K562 (cell line): ENCODE results near the gene ATP5F1D. TPM values are rescaled to one million over a fixed set of nuclear protein-coding genes. Genes with fewer than 3 reads are reported as not detected.

ENCODE experiments used
- ATAC-seq: fragments of 200-7000 bp; cut with Tn5 transposase; 3 replicates; pipeline ENCODE4 v1.9.1; 2020; ENCODE audit warnings: moderate library complexity
- BruUV-seq: library from RNA; stranded (reverse); fragments of 400-500 nt; replicated peaks from 2 replicates; lab custom pipeline; 2021; lab: Mats Ljungman, UMichigan
- CTCF ChIA-PET: fragments of 300-600 bp; formaldehyde crosslinking; extraction: SDS; loops from one replicate; lab custom pipeline; 2021; ENCODE audit warnings: low intra/inter-chr PET ratio; lab: Yijun Ruan, JAX
- POLR2A ChIA-PET: fragments of 300-600, 350-650 bp; sonication (Branson Sonifier 250); formaldehyde crosslinking; extraction: SDS; loops from one replicate; lab custom pipeline; 2021; ENCODE audit warnings: antibody characterized with exemption, inconsistent platforms; lab: Yijun Ruan, JAX
- DNase-seq, 4 experiments: peaks; one replicate each; pipeline versions ENCODE4 v3.0.0 to v3.0.0-alpha.2; 2011 to 2018; ENCODE audit warnings: low spot score in 3 of 4, mixed read lengths in 3 of 4; ENCODE audit errors: extremely low read depth in 1 of 4
- FAIRE-seq: peaks from 2 replicates; lab custom pipeline; 2011; peaks lifted over from hg19 to GRCh38; lab: Jason Lieb, UNC
- H2AFZ ChIP-seq: 2 replicates; pipeline ENCODE4 v1.6.0; 2011; ENCODE audit warnings: low read depth, low read length, control low read depth, inconsistent platforms
- H3K27ac ChIP-seq: fragments of 200-600 bp; 3 replicates; pipeline ENCODE4 v1.8.0; 2011; ENCODE audit warnings: low read depth, mild to moderate bottlenecking, control low read depth, inconsistent platforms, low read length, moderate library complexity, mixed read lengths; ENCODE audit errors: extremely low read depth
- H3K27me3 ChIP-seq, 2 experiments: fragments of 300-600 bp in 1 of 2; 2 replicates in 1 of 2; 3 replicates in 1 of 2; pipeline versions ENCODE4 v1.6.0 to v1.8.0; 2011; ENCODE audit warnings: inconsistent platforms in 2 of 2, low read length in 2 of 2, mild to moderate bottlenecking in 1 of 2, mixed read lengths in 1 of 2, moderate library complexity in 1 of 2; ENCODE audit not compliant: control insufficient read depth in 2 of 2, insufficient read depth in 2 of 2
- H3K36me3 ChIP-seq: fragments of 300-600 bp; 3 replicates; pipeline ENCODE4 v1.8.0; 2011; ENCODE audit warnings: mild to moderate bottlenecking, low read length, inconsistent platforms; ENCODE audit not compliant: control insufficient read depth, insufficient read depth
- H3K4me1 ChIP-seq, 2 experiments: fragments of 200-600 bp in 1 of 2; replicated peaks in 1 of 2; 2 replicates in 1 of 2; 3 replicates in 1 of 2; pipeline versions ENCODE4 v1.5.1 to v1.8.0; 2011; ENCODE audit warnings: inconsistent platforms in 2 of 2, low read length in 2 of 2, mild to moderate bottlenecking in 1 of 2, mixed read lengths in 1 of 2, moderate library complexity in 1 of 2; ENCODE audit not compliant: control insufficient read depth in 2 of 2, insufficient read depth in 2 of 2
- H3K4me2 ChIP-seq: 2 replicates; pipeline ENCODE4 v1.6.1; 2011; ENCODE audit warnings: low read length, control low read depth, inconsistent platforms, mixed read lengths; ENCODE audit not compliant: insufficient read depth
- H3K4me3 ChIP-seq: fragments of 200-600 bp; sonication (generic), shearing (Covaris generic); 2 replicates; pipeline ENCODE4 v1.5.1; 2016; ENCODE audit warnings: control low read depth, inconsistent platforms
- H3K79me2 ChIP-seq: fragments of 200-600 bp; 3 replicates; pipeline ENCODE4 v1.8.0; 2011; ENCODE audit warnings: low read length, inconsistent platforms; ENCODE audit not compliant: control insufficient read depth, insufficient read depth
- H3K9ac ChIP-seq, 2 experiments: 2 replicates each; pipeline versions ENCODE4 v1.6.0 to v1.6.1; 2011; ENCODE audit warnings: low read depth in 2 of 2, low read length in 2 of 2, control low read depth in 1 of 2, inconsistent platforms in 1 of 2, mild to moderate bottlenecking in 1 of 2, mixed read lengths in 1 of 2; ENCODE audit not compliant: insufficient read depth in 1 of 2
- H3K9me1 ChIP-seq: one replicate; pipeline ENCODE4 v1.6.0; 2011; ENCODE audit warnings: inconsistent platforms, mild to moderate bottlenecking, low read length, moderate library complexity; ENCODE audit not compliant: control insufficient read depth, insufficient read depth
- H3K9me3 ChIP-seq: replicated peaks from 2 replicates; pipeline ENCODE4 v1.5.1; 2011; ENCODE audit warnings: low read depth, low read length, inconsistent platforms; ENCODE audit not compliant: control insufficient read depth, insufficient read depth
- H4K20me1 ChIP-seq: replicated peaks from 2 replicates; pipeline ENCODE4 v1.6.1; 2011; ENCODE audit warnings: low read length, inconsistent platforms, mixed read lengths; ENCODE audit not compliant: control insufficient read depth, insufficient read depth
- ATF1 ChIP-seq, 2 experiments: fragments of 450-650 bp in 1 of 2; IDR thresholded peaks; 2 replicates each; pipeline ENCODE4 v1.6.1; 2016; ENCODE audit warnings: missing compliant biosample characterization in 1 of 2, missing genetic modification characterization in 1 of 2
- BHLHE40 ChIP-seq: IDR thresholded peaks from 2 replicates; pipeline ENCODE4 v1.6.1; 2011; ENCODE audit warnings: low read length, improper control_type of control experiment
- CBX1 ChIP-seq: sonication (generic); IDR thresholded peaks from 2 replicates; pipeline ENCODE4 v1.6.1; 2016; ENCODE audit warnings: antibody characterized with exemption, low read depth, mild to moderate bottlenecking
- CREM ChIP-seq: IDR thresholded peaks from 2 replicates; pipeline ENCODE4 v1.6.1; 2014; ENCODE audit warnings: antibody characterized with exemption, low read depth
- CTCF ChIP-seq, 3 experiments: IDR thresholded peaks in 2 of 3; conservative IDR thresholded peaks in 1 of 3; 2 replicates each; pipeline ENCODE4 v1.5.1; 2011 to 2012; ENCODE audit warnings: low read length in 3 of 3, mild to moderate bottlenecking in 3 of 3, control low read depth in 2 of 3, improper control_type of control experiment in 1 of 3, inconsistent platforms in 1 of 3, low read depth in 1 of 3, mixed read lengths in 1 of 3, moderate library complexity in 1 of 3; ENCODE audit not compliant: insufficient read depth in 2 of 3
- CXXC5 ChIP-seq: fragments of 250-450 bp; sonication (Bioruptor Pico); IDR thresholded peaks from 2 replicates; pipeline ENCODE4 v1.8.0; 2022; ENCODE audit warnings: inconsistent platforms, mild to moderate bottlenecking, moderate library complexity
- DNMT1 ChIP-seq: fragments of 450-650 bp; IDR thresholded peaks from 2 replicates; pipeline ENCODE4 v1.6.1; 2016; ENCODE audit warnings: antibody characterized with exemption, mild to moderate bottlenecking
- ELF2 ChIP-seq: fragments of 250-450 bp; sonication (Bioruptor Pico); IDR thresholded peaks from 2 replicates; pipeline ENCODE4 v1.5.0; 2021; ENCODE audit warnings: mild to moderate bottlenecking
- FOXJ3 ChIP-seq: sonication (generic); formaldehyde crosslinking; IDR thresholded peaks from 2 replicates; pipeline ENCODE4 v1.4.0; 2020; ENCODE audit warnings: mild to moderate bottlenecking, missing genetic modification reagents
- HDAC2 ChIP-seq: fragments of 450-650 bp; IDR thresholded peaks from 2 replicates; pipeline ENCODE4 v1.6.1; 2016; ENCODE audit warnings: mild to moderate bottlenecking
- HIVEP1 ChIP-seq: fragments of 250-450 bp; sonication (Bioruptor Pico); IDR thresholded peaks from 2 replicates; pipeline ENCODE4 v1.4.0; 2020; ENCODE audit warnings: mild to moderate bottlenecking
- HMGN3 ChIP-seq: IDR thresholded peaks from 2 replicates; pipeline ENCODE4 v1.6.1; 2011; ENCODE audit warnings: borderline replicate concordance, low read depth, mild to moderate bottlenecking, mixed read lengths, low read length; ENCODE audit not compliant: insufficient read length; ENCODE audit errors: extremely low read depth
- NFIC ChIP-seq: fragments of 450-650 bp; IDR thresholded peaks from 2 replicates; pipeline ENCODE4 v1.6.1; 2017; ENCODE audit warnings: mild to moderate bottlenecking, inconsistent platforms
- PML ChIP-seq: IDR thresholded peaks from 2 replicates; pipeline ENCODE4 v1.6.1; 2012; ENCODE audit warnings: low read length, inconsistent platforms
- POLR2AphosphoS2 ChIP-seq: IDR thresholded peaks from 2 replicates; pipeline ENCODE4 v1.6.1; 2012; ENCODE audit warnings: low read length, improper control_type of control experiment
- PPARD ChIP-seq: fragments of 250-450 bp; sonication (Bioruptor Pico); IDR thresholded peaks from 2 replicates; pipeline ENCODE4 v1.8.0; 2022; ENCODE audit warnings: inconsistent platforms, mild to moderate bottlenecking, moderate library complexity
- SOX6 ChIP-seq: fragments of 450-650 bp; IDR thresholded peaks from 2 replicates; pipeline ENCODE4 v1.6.1; 2014; ENCODE audit warnings: mild to moderate bottlenecking
- THRB ChIP-seq: fragments of 450-650 bp; formaldehyde crosslinking; conservative IDR thresholded peaks from 2 replicates; pipeline ENCODE4 v1.4.0; 2022; ENCODE audit warnings: mild to moderate bottlenecking, missing genetic modification characterization
- ZNF57 ChIP-seq: fragments of 450-650 bp; formaldehyde crosslinking; IDR thresholded peaks from 2 replicates; pipeline ENCODE4 v1.4.0; 2020; ENCODE audit warnings: mild to moderate bottlenecking, moderate library complexity
- WGBS: fragments of 100-300 bp; shearing (Covaris generic); methylation state at CpG from one replicate; pipeline ENCODE4 v1.1.6; 2016; ENCODE audit warnings: low coverage, mixed read lengths; ENCODE audit not compliant: insufficient coverage; ENCODE audit errors: missing lambda C conversion rate; 5-methylcytosine and 5-hydroxymethylcytosine counted together
- in situ Hi-C: fragments of 300-500 bp; cut with MboI; formaldehyde crosslinking; loops from 4 replicates; pipeline ENCODE4 v1.15.0; 2018; ENCODE audit warnings: inconsistent platforms, mixed read lengths
- intact Hi-C: fragments of 100-400 bp; cut with micrococcal nuclease; formaldehyde crosslinking; loops from 2 replicates; pipeline ENCODE4 v1.14.2; 2022
- polyA plus RNA-seq, 8 experiments: library from polyadenylated mRNA; depleted of rRNA in 4 of 8; stranded (reverse) in 5 of 8; unstranded in 3 of 8; fragments of >200 nt; fragmentation: Nextera tagmentation in 2 of 8; fragmentation: Illumina TruSeq in 1 of 8; extraction: Ambion mirVana in 2 of 8; extraction: Trizol in 1 of 8; gene quantifications; 2 replicates each; pipeline versions ENCODE4 v1.2.1 to v1.2.3, GENCODE V29; 2011 to 2014; ENCODE audit warnings: inconsistent platforms in 1 of 8, missing spikeins in 1 of 8
- total RNA-seq, 7 experiments: library from RNA; depleted of rRNA in 6 of 7; stranded (reverse); fragments of >200 nt in 6 of 7; fragmentation: Illumina TruSeq in 2 of 7; extraction: Trizol in 2 of 7; gene quantifications; 2 replicates each; pipeline versions ENCODE4 v1.2.1 to v1.2.3, GENCODE V29; 2011 to 2021; ENCODE audit warnings: low replicate concordance in 1 of 7

ATP5F1D gene
- total and polyA plus RNA-seq, 9 of the 15 experiments (the other 6 are each of a cell fraction or from before 2014, with no cell fraction given), result 3.9 to 409 (median 36.8) TPM

GRCh38 chr19:1248139-1248785 is 6.7 kb downstream of the ATP5F1D start, which contains the start of gene MIDN:
Gene MIDN (plus strand): TSS chr19:1248583. CDS start chr19:1250297, 1,714 bp downstream.
- BruUV-seq, result TSS peak; percentile 50
- peak; percentile 62 for ATAC-seq
- peaks cover 62% of the 10 kb centered on the region for H3K79me2 ChIP-seq
- H2AFZ ChIP-seq, result peak within 1 kb of the TSS; percentile 90
- H4K20me1 ChIP-seq, result 0 out of 2 replicates have a peak, but pooled peaks cover 5% of the 10 kb centered on the region
- peaks cover 51% of the 10 kb centered on the region; the same call in 2 of the 3 replicates for H3K36me3 ChIP-seq
- intact Hi-C loops (loop anchor here (1.0 kb wide), 1 partner anchor 21 kb away; the partner anchor contains the start of gene CIRBP), in situ Hi-C loops (loop anchor here (25.0 kb wide), 1 partner anchor 486 kb away; the partner anchor contains the start of gene MISP)
- H3K27ac ChIP-seq, result peak within 1 kb of the TSS; percentile 99
- no peaks in the 10 kb centered on the region for H3K9me3 ChIP-seq
- peak; percentile 60 to 90 (median 76) for DNase-seq
- peak within 1 kb of the TSS; percentile 89 to 95 for H3K9ac ChIP-seq
- H3K27me3 ChIP-seq, result no peaks in the 10 kb centered on the region
- ChIA-PET CTCF (interaction anchor here (0.8 to 2.0 kb wide), 2 partner anchors 19 to 26 kb away, joined by 3 to 11 read pairs; no protein-coding TSS in a partner anchor), POLR2A (interaction anchor here (0.6 to 1.0 kb wide), 3 partner anchors 21 to 24 kb away, joined by 4 read pairs; partner anchors contain the start of gene CIRBP)
- peak within 1 kb of the TSS; percentile 73 for H3K4me2 ChIP-seq
- peaks cover 38 to 95% of the 10 kb centered on the region in 2 experiments for H3K4me1 ChIP-seq
- peak within 1 kb of the TSS; percentile 82 for H3K4me3 ChIP-seq
- H3K9me1 ChIP-seq, result peaks cover 4% of the 10 kb centered on the region
- no peak for FAIRE-seq
- under 1% methylated on average over 31 of the region's 60 CpGs for WGBS
- 0 out of 2 replicates have a peak, but pooled peaks have one; percentile 38 for TF ChIP-seq POLR2AphosphoS2
- TF ChIP-seq ELF2 (CRISPR knock-in tag), result 0 out of 2 replicates have a peak, but pooled peaks have one; percentile 15
- no peak for TF ChIP-seq DNMT1
- TF ChIP-seq SOX6, result peak; percentile 29; the same call in 1 of the 2 replicates
- TF ChIP-seq BHLHE40, result peak; percentile 84
- TF ChIP-seq FOXJ3, result no peak
- no peak for TF ChIP-seq PPARD (CRISPR knock-in tag)
- TF ChIP-seq NFIC, result peak; percentile 71
- no peak; the same call in 1 of the 2 replicates for TF ChIP-seq THRB
- TF ChIP-seq HMGN3, result peak; percentile 56
- peak; percentile 60 to 69 (median 67) for TF ChIP-seq CTCF (IDR thresholded peaks at IDR 0.05 in 2 of 3, conservative IDR thresholded peaks at IDR 0.05 in 1 of 3; ENCODE audit: insufficient read depth in 2 of 3, low read depth in 1 of 3, low read length in 3 of 3)
- TF ChIP-seq ZNF57, result no peak
- TF ChIP-seq PML, result peak; percentile 73
- peak; percentile 60 for TF ChIP-seq CREM
- no peak for TF ChIP-seq HIVEP1 (CRISPR knock-in tag)
- 0 out of 2 replicates have a peak, but pooled peaks have one; percentile 8 for TF ChIP-seq ATF1 (CRISPR knock-in tag; IDR thresholded peaks at IDR 0.05)
- TF ChIP-seq ATF1 (tag; IDR thresholded peaks at IDR 0.05), result peak; percentile 82
- TF ChIP-seq CXXC5 (CRISPR knock-in tag), result peak; percentile 57
- 0 out of 2 replicates have a peak, but pooled peaks have one; percentile 8 for TF ChIP-seq HDAC2
- TF ChIP-seq CBX1, result peak; percentile 93; the same call in 1 of the 2 replicates
